GM21786 (cell line): ENCODE data around the gene WFIKKN2.
"Not testable (repeated sequence)": the region's sequence is repeated elsewhere in the genome, so short reads cannot be mapped to it uniquely, and the experiment has no call there.

ENCODE experiments used
- ATAC-seq: cut with Tn5 transposase; IDR thresholded peaks from one replicate; pipeline ENCODE4 v1.9.1; 2021; ENCODE audit not compliant: unreplicated experiment

Gene WFIKKN2

GRCh38 chr17:50850640-50851039 is 15.3 kb downstream of the WFIKKN2 start:
- ATAC-seq, result no peak

DNA sequence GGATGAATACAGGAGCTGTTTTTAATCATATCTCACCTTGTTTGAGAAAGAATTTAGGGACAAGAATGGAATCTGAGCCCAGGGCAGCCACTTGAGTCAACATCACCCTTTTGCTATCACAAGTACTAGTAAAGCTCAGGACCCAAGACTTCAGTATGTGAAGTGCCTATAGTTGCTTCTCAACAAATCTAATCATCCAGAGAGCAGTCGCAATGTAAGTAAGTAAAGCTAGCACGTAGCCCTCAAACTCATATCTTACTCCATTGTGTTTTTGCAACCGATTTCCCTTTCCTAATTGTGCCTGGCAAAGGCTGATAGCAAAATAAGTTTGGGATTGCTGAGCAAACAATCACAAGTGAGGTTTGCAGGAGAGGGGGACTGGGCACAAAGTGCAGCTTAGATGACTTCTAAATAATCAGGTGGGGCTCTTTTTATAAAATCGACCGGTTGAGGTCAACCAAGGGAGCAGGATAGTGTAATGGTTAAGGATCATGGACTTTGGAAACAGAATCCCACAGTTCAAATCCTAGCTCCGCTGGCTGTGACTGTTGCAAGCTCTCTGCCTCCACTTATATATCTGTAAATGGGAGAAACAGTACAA is 17.7 kb downstream of the WFIKKN2 start:
- no peak for ATAC-seq

GRCh38 chr17:50853781-50854180 is 18.4 kb downstream of the WFIKKN2 start:
- ATAC-seq, result no peak

DNA sequence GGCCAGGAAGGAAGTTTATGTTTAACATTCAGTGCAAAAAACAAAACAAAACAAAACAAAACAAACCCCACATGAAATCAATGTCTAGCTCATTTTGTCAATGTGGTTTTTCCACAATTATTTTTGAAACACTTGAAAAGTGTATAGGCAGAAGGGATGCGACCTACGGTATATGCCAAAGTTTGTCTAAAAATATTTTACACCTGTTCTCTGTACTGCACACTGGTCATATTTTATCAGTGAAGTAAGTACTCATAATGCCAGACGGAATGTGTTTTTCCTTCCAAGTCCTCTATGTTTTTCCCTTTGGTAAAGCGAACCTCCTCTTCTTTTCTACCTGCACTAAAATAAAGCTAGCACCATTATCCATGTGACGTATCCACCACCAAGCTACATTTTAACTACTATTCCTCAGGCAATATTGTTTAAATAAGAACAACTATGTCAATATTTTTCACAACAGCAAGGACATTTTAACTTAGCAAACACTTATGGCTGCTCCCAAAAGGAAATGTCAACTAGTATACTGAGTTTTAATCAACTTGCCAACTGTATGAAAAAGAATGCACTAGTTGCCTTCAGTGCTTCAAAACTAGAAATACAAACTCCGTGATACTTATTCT is 20.4 kb downstream of the WFIKKN2 start:
- ATAC-seq, result no peak

DNA sequence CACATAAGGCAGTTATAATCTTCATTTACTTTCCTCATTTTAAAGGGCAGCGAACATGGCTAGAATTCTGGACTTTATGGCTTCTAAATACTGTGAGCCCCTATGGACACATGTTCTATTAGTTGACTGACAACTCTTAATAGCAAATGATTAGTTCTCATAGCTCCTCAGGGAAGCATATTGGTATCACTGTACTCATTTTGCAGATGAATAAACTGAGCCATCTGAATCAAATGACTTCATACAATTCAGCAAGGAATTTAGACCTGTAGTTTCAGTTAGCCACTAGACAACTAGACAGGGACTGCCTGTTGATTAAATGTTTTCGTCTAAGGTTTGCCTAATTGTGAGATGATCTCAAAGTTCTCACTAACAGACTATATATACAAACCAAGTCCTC is 21.0 kb downstream of the WFIKKN2 start:
- ATAC-seq, result no peak

DNA sequence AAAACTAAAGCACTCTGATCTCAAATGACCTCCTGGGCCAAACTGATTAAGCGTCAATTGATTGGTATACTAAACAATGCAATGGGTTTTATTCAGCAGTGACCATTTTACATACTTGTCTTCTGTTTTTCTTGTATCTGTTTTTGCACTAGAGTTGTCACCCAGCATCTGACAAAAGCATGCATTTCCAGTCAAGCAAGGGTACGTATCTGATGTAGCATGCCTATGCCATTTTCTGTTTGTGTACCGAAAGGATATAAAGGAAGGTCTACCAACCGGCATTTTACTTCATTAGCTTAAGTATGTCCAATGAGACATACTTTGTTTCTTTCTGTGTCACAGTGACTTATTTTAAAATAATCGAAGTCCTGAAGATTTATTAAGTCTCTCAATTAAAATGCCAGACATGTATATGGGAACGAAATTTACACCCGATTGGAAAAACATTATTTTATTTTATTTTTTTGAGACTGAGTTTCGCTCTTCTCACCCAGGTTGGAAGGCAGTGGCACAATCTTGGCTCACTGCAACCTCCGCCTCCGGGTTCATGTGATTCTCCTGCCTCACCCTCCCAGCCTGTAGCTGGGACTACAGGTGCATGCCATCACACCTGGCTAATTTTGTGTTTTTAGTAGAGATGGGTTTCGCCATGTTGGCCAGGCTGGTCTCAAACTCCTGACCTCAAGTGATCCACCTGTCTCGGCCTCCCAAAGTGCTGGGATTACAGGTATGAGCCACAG is 23.3 kb downstream of the WFIKKN2 start:
- no peak for ATAC-seq

GRCh38 chr17:50859727-50860126 is 24.3 kb downstream of the WFIKKN2 start:
- ATAC-seq, result not testable (repeated sequence)

GRCh38 chr17:50861334-50861676 is 25.9 kb downstream of the WFIKKN2 start:
- ATAC-seq, result no peak

- no peak for ATAC-seq
Observed at GRCh38 chr17:50861822-50862528, 26.6 kb downstream of the WFIKKN2 start.

- no peak for ATAC-seq
Observed at GRCh38 chr17:50863221-50863843, 27.9 kb downstream of the WFIKKN2 start.

- no peak for ATAC-seq
Observed at GRCh38 chr17:50863931-50864330, 28.5 kb downstream of the WFIKKN2 start.

- no peak for ATAC-seq
Observed at GRCh38 chr17:50864747-50865059, 29.3 kb downstream of the WFIKKN2 start.

DNA sequence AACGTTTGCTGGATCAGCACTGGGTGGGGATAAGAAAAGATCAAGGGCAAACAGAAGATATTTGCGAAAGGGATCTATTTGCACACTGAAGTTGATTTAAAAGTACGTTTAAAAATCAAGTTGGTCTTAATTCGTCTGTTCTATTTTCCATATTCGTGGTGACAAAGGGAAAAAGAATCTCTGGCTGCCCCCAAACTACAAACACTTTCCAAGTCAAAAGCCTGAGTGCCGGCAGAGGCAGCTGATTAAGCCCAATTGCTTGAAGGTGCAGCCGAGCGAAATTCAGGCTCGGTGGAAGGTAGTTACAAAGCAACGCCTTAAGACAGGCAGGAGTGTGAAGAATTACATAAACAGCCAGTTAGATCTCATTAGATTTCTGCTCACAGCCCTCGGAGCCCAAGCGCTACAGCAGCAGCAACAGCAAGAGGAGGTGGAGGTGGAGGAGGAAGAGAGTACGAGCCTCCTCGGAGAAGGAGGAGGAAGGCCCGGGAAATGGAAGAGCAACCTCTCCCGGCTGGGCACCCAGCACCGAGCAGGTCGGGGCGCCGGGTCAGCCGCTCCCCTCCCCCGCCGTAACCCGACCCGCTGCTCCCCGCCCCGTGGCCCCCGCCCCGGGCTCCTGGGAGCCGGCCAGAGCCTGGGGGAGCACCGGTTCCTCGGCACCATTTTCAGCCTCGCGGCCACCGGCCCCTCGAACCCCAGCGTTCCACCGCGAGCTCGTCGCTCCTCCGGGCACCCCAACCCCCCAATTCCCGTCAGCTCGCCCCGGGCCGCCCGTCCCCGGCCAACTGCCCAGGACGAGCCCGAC is 29.9 kb downstream of the WFIKKN2 start:
- ATAC-seq, result peak; percentile 3

- ATAC-seq, result peak; percentile 7
Observed at GRCh38 chr17:50865868-50866260, 30.5 kb downstream of the WFIKKN2 start.

DNA sequence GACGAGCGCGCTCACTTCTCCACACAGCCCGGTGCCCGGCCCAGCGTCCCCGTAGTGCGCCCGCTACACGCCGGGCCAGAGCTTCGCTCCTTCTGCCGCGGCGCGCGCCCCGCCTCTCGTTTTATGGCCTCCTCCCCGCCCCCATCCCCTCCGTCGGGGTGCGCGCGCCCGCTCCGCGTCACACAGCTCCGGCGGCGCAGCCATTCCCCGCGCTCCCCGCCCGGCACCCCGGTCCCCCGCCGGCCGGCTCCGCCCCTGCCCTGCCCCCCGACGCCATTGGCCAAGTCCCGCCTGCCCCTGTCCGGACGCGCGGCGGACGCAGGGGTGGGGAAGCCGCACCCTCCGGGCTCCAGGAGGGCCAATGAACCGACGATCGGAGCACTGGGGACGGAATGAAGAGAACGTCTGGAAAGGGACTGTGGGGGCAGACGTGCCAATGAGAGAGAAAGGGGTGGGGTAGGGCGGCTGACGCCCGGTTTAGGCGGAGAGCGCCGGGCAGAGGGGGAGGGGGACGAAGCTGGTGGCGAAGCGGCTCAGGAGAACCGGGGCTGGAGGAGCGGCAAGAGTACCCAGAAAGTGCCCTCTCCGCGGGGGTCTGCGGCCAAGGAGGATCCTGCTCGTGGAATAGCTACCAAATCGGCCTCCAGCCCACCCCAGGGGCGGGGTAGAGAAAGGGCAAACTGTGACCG is 31.0 kb downstream of the WFIKKN2 start, which contains the start of gene TOB1:
Gene TOB1, minus strand, starts transcription at position 94 of the 689 bp plus-strand sequence. CDS start 2,337 bp downstream, outside the sequence.
- peak; percentile 62 for ATAC-seq

DNA sequence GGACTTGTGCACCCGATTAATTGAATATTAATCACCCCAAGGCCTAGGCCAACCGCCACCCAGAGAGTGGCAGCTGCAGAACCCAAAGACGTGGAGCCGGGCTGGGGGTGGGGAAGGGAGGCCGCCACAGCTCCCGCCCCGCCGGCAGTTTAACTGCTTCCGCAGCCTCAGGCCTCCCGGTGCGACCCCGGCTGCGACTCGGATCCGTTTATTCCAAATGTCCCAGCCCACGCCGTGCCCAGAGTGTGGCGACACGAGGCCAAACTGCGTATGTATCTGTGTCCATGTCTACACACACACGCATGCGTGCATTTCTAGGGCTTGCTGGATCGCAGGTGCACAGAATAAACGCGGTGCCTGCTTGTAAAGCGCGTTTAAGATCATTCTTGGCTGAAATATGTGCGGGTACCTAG is 31.6 kb downstream of the WFIKKN2 start:
- peak; percentile 8 for ATAC-seq

DNA sequence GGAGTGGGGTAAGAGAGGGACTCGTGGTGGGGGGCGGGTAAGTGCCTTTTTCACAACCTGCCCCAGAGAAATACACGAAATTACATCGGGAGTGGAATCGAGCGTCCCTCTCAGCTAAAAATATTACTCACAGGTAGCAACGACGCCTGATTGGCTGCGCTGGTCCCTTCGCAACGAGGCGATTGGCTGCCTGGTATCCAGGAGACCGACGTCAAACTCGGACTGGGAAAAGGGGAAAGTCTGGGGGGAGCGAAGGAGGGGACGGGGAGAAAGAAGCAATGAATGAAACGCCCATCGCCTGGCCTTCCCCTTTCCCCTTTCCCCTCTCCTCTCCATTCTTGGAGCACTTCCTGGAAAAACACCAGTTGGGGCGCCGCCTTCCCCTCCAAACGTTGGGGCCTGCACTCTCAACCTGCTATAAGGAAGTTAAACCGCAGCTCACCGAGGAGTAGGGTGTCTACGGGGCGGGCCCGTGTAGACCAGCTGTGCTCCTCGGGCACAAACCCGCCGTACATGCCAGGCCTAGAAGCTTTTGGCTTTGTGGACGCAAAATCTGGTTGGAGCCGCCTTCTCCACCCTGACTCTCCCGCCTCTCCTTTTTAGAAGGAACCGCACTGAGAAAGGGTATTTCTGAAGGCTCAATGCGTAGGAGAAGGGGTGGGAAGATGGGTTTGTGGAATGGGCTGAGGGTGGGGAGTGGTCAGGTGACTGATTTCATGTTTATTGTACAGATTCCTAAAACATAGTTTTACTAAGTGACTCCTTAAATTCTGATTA is 32.2 kb downstream of the WFIKKN2 start:
- ATAC-seq, result peak; percentile 36

- ATAC-seq, result no peak
Observed at GRCh38 chr17:50868140-50868438, 32.7 kb downstream of the WFIKKN2 start.

DNA sequence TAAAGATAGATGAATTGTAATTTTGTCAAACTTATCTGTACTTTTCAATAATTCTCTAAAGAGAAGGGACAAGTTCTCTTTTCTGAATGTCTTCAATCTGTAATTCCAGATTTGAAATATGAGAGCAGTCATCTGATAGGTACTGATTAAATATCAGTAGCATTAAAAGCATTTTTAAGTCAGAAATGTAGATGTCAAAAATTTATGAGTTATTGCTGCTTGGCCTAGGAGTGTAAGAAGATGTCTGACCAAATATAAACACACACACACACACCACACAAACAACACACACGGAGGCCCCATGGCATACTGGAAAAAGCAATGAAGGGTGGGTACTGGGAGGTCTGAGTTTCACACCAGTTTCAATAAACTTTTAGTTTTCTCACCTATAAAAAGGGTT is 33.2 kb downstream of the WFIKKN2 start:
- no peak for ATAC-seq
